HepG2 (cell line): ENCODE results near the gene HAGH. TPM values are rescaled to one million over a fixed set of nuclear protein-coding genes. Genes with fewer than 3 reads are reported as not detected.
A peak's percentile ranks its signal among the peaks of the same experiment; 100 is the strongest.

ENCODE experiments used
- ATAC-seq: fragments of 200-7000 bp; cut with Tn5 transposase; 3 replicates; pipeline ENCODE4 v1.9.1; 2020; ENCODE audit warnings: mild to moderate bottlenecking, moderate library complexity
- BruUV-seq: library from RNA; stranded (reverse); fragments of 400-500 nt; replicated peaks from 2 replicates; lab custom pipeline; 2021; lab: Mats Ljungman, UMichigan
- CTCF ChIA-PET: fragments of 300-600 bp; formaldehyde crosslinking; extraction: SDS; loops from one replicate; lab custom pipeline; 2021; ENCODE audit warnings: low total read pairs, inconsistent platforms, low intra/inter-chr PET ratio; lab: Yijun Ruan, JAX
- POLR2A ChIA-PET: fragments of 350-600 bp; sonication (Branson Sonifier 250); formaldehyde crosslinking; loops from one replicate; lab custom pipeline; 2020; ENCODE audit warnings: antibody characterized with exemption, inconsistent platforms; lab: Yijun Ruan, JAX
- DNase-seq: peaks from one replicate; pipeline ENCODE4 v3.0.0-alpha.2; 2015; ENCODE audit warnings: low spot score
- FAIRE-seq: peaks from 3 replicates; lab custom pipeline; 2011; peaks lifted over from hg19 to GRCh38; lab: Jason Lieb, UNC
- H2AFZ ChIP-seq: one replicate; pipeline ENCODE4 v1.6.1; 2011; ENCODE audit warnings: low read length, inconsistent platforms
- H3K27ac ChIP-seq: fragments of 300-600 bp; 3 replicates; pipeline ENCODE4 v1.8.0; 2011; ENCODE audit warnings: mixed run types, mild to moderate bottlenecking, mixed read lengths, low read length, inconsistent platforms; ENCODE audit not compliant: insufficient read depth; ENCODE audit errors: extremely low read length
- H3K27me3 ChIP-seq, 2 experiments: fragments of 200-600 bp in 1 of 2; 2 replicates in 1 of 2; 3 replicates in 1 of 2; pipeline versions ENCODE4 v1.6.0 to v1.8.0; 2011; ENCODE audit warnings: low read length in 2 of 2, mild to moderate bottlenecking in 2 of 2, moderate library complexity in 2 of 2, inconsistent platforms in 1 of 2; ENCODE audit not compliant: insufficient read depth in 2 of 2, control insufficient read depth in 1 of 2
- H3K36me3 ChIP-seq, 2 experiments: fragments of 200-600 bp in 1 of 2; replicated peaks in 1 of 2; 2 replicates in 1 of 2; 3 replicates in 1 of 2; pipeline versions ENCODE4 v1.5.1 to v1.8.0; 2011; ENCODE audit warnings: low read length in 2 of 2, inconsistent platforms in 1 of 2; ENCODE audit not compliant: insufficient read depth in 2 of 2, control insufficient read depth in 1 of 2
- H3K4me1 ChIP-seq: 2 replicates; pipeline ENCODE4 v1.5.1; 2012; ENCODE audit warnings: low read length, inconsistent platforms; ENCODE audit not compliant: insufficient read depth
- H3K4me2 ChIP-seq: 2 replicates; pipeline ENCODE4 v1.6.0; 2011; ENCODE audit warnings: low read depth, low read length, inconsistent platforms
- H3K4me3 ChIP-seq, 3 experiments: fragments of 200-600 bp in 1 of 3; sonication (generic), shearing (Covaris generic) in 1 of 3; replicated peaks in 1 of 3; 2 replicates each; pipeline ENCODE4 v1.5.1; 2011 to 2016; ENCODE audit warnings: low read length in 3 of 3, inconsistent platforms in 2 of 3, low read depth in 2 of 3, mild to moderate bottlenecking in 2 of 3, control low read depth in 1 of 3, mixed read lengths in 1 of 3; ENCODE audit not compliant: insufficient read depth in 1 of 3
- H3K79me2 ChIP-seq: one replicate; pipeline ENCODE4 v1.6.1; 2011; ENCODE audit warnings: low read length, inconsistent platforms; ENCODE audit not compliant: insufficient read depth
- H3K9ac ChIP-seq: 2 replicates; pipeline ENCODE4 v1.6.0; 2011; ENCODE audit warnings: mild to moderate bottlenecking, low read depth, low read length, inconsistent platforms; ENCODE audit not compliant: insufficient read depth
- H3K9me3 ChIP-seq: 2 replicates; pipeline ENCODE4 v1.5.1; 2012; ENCODE audit warnings: mild to moderate bottlenecking, low read length
- H4K20me1 ChIP-seq: 2 replicates; pipeline ENCODE4 v1.6.0; 2011; ENCODE audit warnings: inconsistent platforms, mild to moderate bottlenecking, low read length, moderate library complexity; ENCODE audit not compliant: insufficient read depth
- HNRNPLL ChIP-seq: fragments of 200-400 bp; formaldehyde crosslinking; IDR thresholded peaks from 2 replicates; pipeline ENCODE4 v1.6.1; 2017; ENCODE audit warnings: mild to moderate bottlenecking, low read depth, low read length; ENCODE audit not compliant: poor library complexity, severe bottlenecking
- IRF2 ChIP-seq: IDR thresholded peaks from 2 replicates; pipeline ENCODE4 v1.6.1; 2018; ENCODE audit warnings: missing genetic modification reagents, missing compliant biosample characterization
- KLF13 ChIP-seq: sonication (generic); formaldehyde crosslinking; IDR thresholded peaks from 2 replicates; pipeline ENCODE4 v1.4.0; 2020; ENCODE audit warnings: mild to moderate bottlenecking, missing genetic modification reagents
- KMT2A ChIP-seq: sonication (generic); formaldehyde crosslinking; IDR thresholded peaks from 2 replicates; pipeline ENCODE4 v1.4.0; 2020; ENCODE audit warnings: missing genetic modification reagents
- RBM39 ChIP-seq: fragments of 200-400 bp; formaldehyde crosslinking; IDR thresholded peaks from one replicate; pipeline ENCODE4 v1.6.1; 2018; ENCODE audit warnings: antibody characterized with exemption, mild to moderate bottlenecking, low read depth, low read length; ENCODE audit not compliant: poor library complexity, severe bottlenecking
- RFXAP ChIP-seq: sonication (generic); formaldehyde crosslinking; IDR thresholded peaks from 2 replicates; pipeline ENCODE4 v1.4.0; 2020; ENCODE audit warnings: missing genetic modification reagents, borderline replicate concordance
- ZNF234 ChIP-seq: sonication (generic); formaldehyde crosslinking; conservative IDR thresholded peaks from 2 replicates; pipeline ENCODE4 v1.5.1; 2020; ENCODE audit warnings: mild to moderate bottlenecking, missing genetic modification reagents
- ZNF605 ChIP-seq: sonication (generic); formaldehyde crosslinking; IDR thresholded peaks from 2 replicates; pipeline ENCODE4 v1.8.0; 2022; ENCODE audit warnings: mild to moderate bottlenecking, missing genetic modification reagents
- ZNF607 ChIP-seq: sonication (generic); formaldehyde crosslinking; IDR thresholded peaks from 2 replicates; pipeline ENCODE4 v1.5.1; 2020; ENCODE audit warnings: missing genetic modification reagents, mild to moderate bottlenecking, borderline replicate concordance
- ZNF703 ChIP-seq: sonication (generic); formaldehyde crosslinking; IDR thresholded peaks from 2 replicates; pipeline ENCODE4 v1.5.1; 2020; ENCODE audit warnings: missing genetic modification reagents, mild to moderate bottlenecking, moderate library complexity, borderline replicate concordance
- ZNF724P ChIP-seq: sonication (generic); formaldehyde crosslinking; IDR thresholded peaks from 2 replicates; pipeline ENCODE4 v1.8.0; 2022; ENCODE audit warnings: missing genetic modification reagents, borderline replicate concordance
- WGBS: methylation state at CpG from one replicate; pipeline ENCODE4 v1.1.6; 2017; ENCODE audit warnings: low lambda C conversion rate; 5-methylcytosine and 5-hydroxymethylcytosine counted together
- in situ Hi-C: cut with HindIII; loops from 2 replicates; pipeline ENCODE4 v1.10.0; 2017; ENCODE audit warnings: low pct_unique_long_range_greater_than_20kb; ENCODE audit not compliant: extremely low pct_ligation_motif_present
- intact Hi-C: fragments of 100-400 bp; cut with micrococcal nuclease; formaldehyde crosslinking; loops from one replicate; pipeline ENCODE4 v1.10.0; 2022; ENCODE audit not compliant: unreplicated experiment
- polyA plus RNA-seq, 8 experiments: library from polyadenylated mRNA; depleted of rRNA in 3 of 8; stranded (reverse) in 7 of 8; unstranded in 1 of 8; fragments of >200 nt; fragmentation: Illumina TruSeq in 4 of 8; extraction: Trizol in 4 of 8; gene quantifications; 2 replicates each; pipeline versions ENCODE4 v1.2.1 to v1.2.3, GENCODE V29; 2011 to 2016; ENCODE audit warnings: low read depth in 4 of 8, missing spikeins in 1 of 8, mixed read lengths in 1 of 8; ENCODE audit not compliant: insufficient read depth in 1 of 8
- total RNA-seq, 5 experiments: library from RNA; depleted of rRNA; stranded (reverse); fragments of >200 nt; fragmentation: Illumina TruSeq; extraction: Trizol; gene quantifications; 2 replicates each; pipeline ENCODE4 v1.2.3, GENCODE V29; 2016; ENCODE audit warnings: low read depth in 1 of 5
- TF ChIP-seq, protein P1 (sequence below): sonication (generic); formaldehyde crosslinking; IDR thresholded peaks from 2 replicates; pipeline ENCODE4 v1.5.1; 2020; ENCODE audit warnings: mild to moderate bottlenecking, missing genetic modification reagents
- TF ChIP-seq, protein P2 (sequence below): sonication (generic); formaldehyde crosslinking; IDR thresholded peaks from 2 replicates; pipeline ENCODE4 v1.5.1; 2020; ENCODE audit warnings: mild to moderate bottlenecking, missing genetic modification reagents, moderate library complexity
- TF ChIP-seq, protein P3 (sequence below): sonication (generic); formaldehyde crosslinking; IDR thresholded peaks from 2 replicates; pipeline ENCODE4 v1.5.0; 2020; ENCODE audit warnings: mild to moderate bottlenecking, missing genetic modification reagents
- TF ChIP-seq, protein P4 (sequence below): IDR thresholded peaks from 2 replicates; pipeline ENCODE4 v1.6.1; 2012; ENCODE audit warnings: inconsistent platforms

Gene HAGH
- total and polyA plus RNA-seq, 2 of the 13 experiments (the other 11 are each of a cell fraction or from before 2014, with no cell fraction given) = 70.4 to 95.4 TPM

GRCh38 chr16:1772362-1772907, 54.2 kb downstream of the HAGH start, which contains the start of gene EME2:
TSS of gene EME2 (plus strand) at chr16:1772810. CDS start at chr16:1773228, 418 bp downstream.
- H3K4me2 ChIP-seq = peak within 1 kb of the TSS; percentile 91
- no peaks in the 10 kb centered on the region for H3K9me3 ChIP-seq
- no peaks in the 10 kb centered on the region; a peak in 2 of 5 replicates for H3K27me3 ChIP-seq
- H4K20me1 ChIP-seq = no peaks in the 10 kb centered on the region
- ChIA-PET CTCF (interaction anchor here (1.8 to 2.2 kb wide), 2 partner anchors 40 to 51 kb away, joined by 9 to 11 read pairs; no protein-coding TSS in a partner anchor), POLR2A (interaction anchor here (0.6 to 1.8 kb wide), 13 partner anchors 10 to 743 kb away, joined by 3 to 38 read pairs (median 4); partner anchors contain the start of genes FAHD1, HAGH, IGFALS and JPT2)
- peaks cover 30% of the 10 kb centered on the region for H3K79me2 ChIP-seq
- in situ Hi-C loops = no loop called here
- intact Hi-C loops = loop anchor here (5.0 kb wide), 1 partner anchor 40 kb away; no protein-coding TSS in a partner anchor
- no peak for FAIRE-seq
- H3K27ac ChIP-seq = peak within 1 kb of the TSS; percentile 90
- peak; percentile 16 for DNase-seq
- peaks cover 12% of the 10 kb centered on the region for H3K4me1 ChIP-seq
- 3% methylated on average over 15 of the region's 53 CpGs for WGBS
- H3K9ac ChIP-seq = peak within 1 kb of the TSS; percentile 99
- no peak within 1 kb of the TSS for H2AFZ ChIP-seq
- peaks cover 7 to 26% of the 10 kb centered on the region in 2 experiments; a peak in 4 of 5 replicates for H3K36me3 ChIP-seq
- no TSS peak for BruUV-seq
- peak; percentile 2 for ATAC-seq
- peak within 1 kb of the TSS; percentile 94 to 96 (median 95) for H3K4me3 ChIP-seq
- TF ChIP-seq ZNF234 = 0 out of 2 replicates have a peak, but pooled peaks have one; percentile 53
- TF ChIP-seq RFXAP (CRISPR knock-in tag) = no peak
- TF ChIP-seq ZNF607 (CRISPR knock-in tag) = peak; percentile 14; the same call in 1 of the 2 replicates
- TF ChIP-seq ZNF605 (CRISPR knock-in tag) = 0 out of 2 replicates have a peak, but pooled peaks have one; percentile 10
- TF ChIP-seq RBM39 = peak; percentile 45
- TF ChIP-seq IRF2 (CRISPR knock-in tag) = 0 out of 2 replicates have a peak, but pooled peaks have one; percentile 11
- TF ChIP-seq, protein P1, sequence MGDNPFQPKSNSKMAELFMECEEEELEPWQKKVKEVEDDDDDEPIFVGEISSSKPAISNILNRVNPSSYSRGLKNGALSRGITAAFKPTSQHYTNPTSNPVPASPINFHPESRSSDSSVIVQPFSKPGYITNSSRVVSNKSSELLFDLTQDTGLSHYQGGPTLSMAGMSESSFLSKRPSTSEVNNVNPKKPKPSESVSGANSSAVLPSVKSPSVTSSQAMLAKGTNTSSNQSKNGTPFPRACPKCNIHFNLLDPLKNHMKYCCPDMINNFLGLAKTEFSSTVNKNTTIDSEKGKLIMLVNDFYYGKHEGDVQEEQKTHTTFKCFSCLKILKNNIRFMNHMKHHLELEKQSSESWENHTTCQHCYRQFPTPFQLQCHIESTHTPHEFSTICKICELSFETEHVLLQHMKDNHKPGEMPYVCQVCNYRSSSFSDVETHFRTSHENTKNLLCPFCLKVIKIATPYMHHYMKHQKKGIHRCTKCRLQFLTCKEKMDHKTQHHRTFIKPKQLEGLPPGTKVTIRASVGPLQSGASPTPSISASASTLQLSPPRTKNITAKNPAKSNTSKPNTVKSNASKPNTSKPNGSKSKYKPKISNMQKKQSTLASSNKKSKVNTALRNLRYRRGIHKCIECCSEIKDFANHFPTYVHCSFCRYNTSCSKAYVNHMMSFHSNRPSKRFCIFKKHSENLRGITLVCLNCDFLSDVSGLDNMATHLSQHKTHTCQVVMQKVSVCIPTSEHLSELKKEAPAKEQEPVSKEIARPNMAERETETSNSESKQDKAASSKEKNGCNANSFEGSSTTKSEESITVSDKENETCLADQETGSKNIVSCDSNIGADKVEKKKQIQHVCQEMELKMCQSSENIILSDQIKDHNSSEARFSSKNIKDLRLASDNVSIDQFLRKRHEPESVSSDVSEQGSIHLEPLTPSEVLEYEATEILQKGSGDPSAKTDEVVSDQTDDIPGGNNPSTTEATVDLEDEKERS (CRISPR knock-in tag) = no peak
- TF ChIP-seq, protein P2, sequence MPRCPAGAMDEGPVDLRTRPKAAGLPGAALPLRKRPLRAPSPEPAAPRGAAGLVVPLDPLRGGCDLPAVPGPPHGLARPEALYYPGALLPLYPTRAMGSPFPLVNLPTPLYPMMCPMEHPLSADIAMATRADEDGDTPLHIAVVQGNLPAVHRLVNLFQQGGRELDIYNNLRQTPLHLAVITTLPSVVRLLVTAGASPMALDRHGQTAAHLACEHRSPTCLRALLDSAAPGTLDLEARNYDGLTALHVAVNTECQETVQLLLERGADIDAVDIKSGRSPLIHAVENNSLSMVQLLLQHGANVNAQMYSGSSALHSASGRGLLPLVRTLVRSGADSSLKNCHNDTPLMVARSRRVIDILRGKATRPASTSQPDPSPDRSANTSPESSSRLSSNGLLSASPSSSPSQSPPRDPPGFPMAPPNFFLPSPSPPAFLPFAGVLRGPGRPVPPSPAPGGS (CRISPR knock-in tag) = no peak
- TF ChIP-seq, protein P3, sequence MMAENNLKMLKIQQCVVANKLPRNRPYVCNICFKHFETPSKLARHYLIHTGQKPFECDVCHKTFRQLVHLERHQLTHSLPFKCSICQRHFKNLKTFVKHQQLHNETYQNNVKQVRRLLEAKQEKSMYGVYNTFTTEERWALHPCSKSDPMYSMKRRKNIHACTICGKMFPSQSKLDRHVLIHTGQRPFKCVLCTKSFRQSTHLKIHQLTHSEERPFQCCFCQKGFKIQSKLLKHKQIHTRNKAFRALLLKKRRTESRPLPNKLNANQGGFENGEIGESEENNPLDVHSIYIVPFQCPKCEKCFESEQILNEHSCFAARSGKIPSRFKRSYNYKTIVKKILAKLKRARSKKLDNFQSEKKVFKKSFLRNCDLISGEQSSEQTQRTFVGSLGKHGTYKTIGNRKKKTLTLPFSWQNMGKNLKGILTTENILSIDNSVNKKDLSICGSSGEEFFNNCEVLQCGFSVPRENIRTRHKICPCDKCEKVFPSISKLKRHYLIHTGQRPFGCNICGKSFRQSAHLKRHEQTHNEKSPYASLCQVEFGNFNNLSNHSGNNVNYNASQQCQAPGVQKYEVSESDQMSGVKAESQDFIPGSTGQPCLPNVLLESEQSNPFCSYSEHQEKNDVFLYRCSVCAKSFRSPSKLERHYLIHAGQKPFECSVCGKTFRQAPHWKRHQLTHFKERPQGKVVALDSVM = 0 out of 2 replicates have a peak, but pooled peaks have one; percentile 2
- TF ChIP-seq KLF13 (CRISPR knock-in tag) = peak; percentile 96
- peak; percentile 3; the same call in 1 of the 2 replicates for TF ChIP-seq ZNF703 (CRISPR knock-in tag)
- TF ChIP-seq KMT2A (CRISPR knock-in tag) = no peak
- TF ChIP-seq, protein P4, sequence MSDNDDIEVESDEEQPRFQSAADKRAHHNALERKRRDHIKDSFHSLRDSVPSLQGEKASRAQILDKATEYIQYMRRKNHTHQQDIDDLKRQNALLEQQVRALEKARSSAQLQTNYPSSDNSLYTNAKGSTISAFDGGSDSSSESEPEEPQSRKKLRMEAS = peak; percentile 35; the same call in 1 of the 2 replicates
- TF ChIP-seq HNRNPLL = peak; percentile 19
- peak; percentile 26; the same call in 1 of the 2 replicates for TF ChIP-seq ZNF724P (CRISPR knock-in tag)
